Measurements from ENCODE around the gene GTPBP3.

- TF ChIP-seq POLR2AphosphoS5 (IDR thresholded peaks at IDR 0.05; ENCODE audit: low read depth): peak; percentile 76
- no peak for TF ChIP-seq ZNF114 (CRISPR knock-in tag; IDR thresholded peaks at IDR 0.05)
- no peak for TF ChIP-seq CTCF (conservative IDR thresholded peaks at IDR 0.05; ENCODE audit: low read depth in 2 of 2)
These were observed 28.0 kb upstream of the GTPBP3 start, which contains the start of gene DDA1 for GRCh38 chr19:17309198-17309964.
